NCI-H2227 treated with DMSO at 0.1 percent for 48 hours (cell line): ENCODE results near the gene CD81.
"Not testable (repeated sequence)": the region's sequence is repeated elsewhere in the genome, so short reads cannot be mapped to it uniquely, and the experiment has no call there.

Experiments used
- DNase-seq: peaks from one replicate; lab custom pipeline; 2025; lab: John Stamatoyannopoulos, UW

CD81 gene, protein sequence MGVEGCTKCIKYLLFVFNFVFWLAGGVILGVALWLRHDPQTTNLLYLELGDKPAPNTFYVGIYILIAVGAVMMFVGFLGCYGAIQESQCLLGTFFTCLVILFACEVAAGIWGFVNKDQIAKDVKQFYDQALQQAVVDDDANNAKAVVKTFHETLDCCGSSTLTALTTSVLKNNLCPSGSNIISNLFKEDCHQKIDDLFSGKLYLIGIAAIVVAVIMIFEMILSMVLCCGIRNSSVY

DNA sequence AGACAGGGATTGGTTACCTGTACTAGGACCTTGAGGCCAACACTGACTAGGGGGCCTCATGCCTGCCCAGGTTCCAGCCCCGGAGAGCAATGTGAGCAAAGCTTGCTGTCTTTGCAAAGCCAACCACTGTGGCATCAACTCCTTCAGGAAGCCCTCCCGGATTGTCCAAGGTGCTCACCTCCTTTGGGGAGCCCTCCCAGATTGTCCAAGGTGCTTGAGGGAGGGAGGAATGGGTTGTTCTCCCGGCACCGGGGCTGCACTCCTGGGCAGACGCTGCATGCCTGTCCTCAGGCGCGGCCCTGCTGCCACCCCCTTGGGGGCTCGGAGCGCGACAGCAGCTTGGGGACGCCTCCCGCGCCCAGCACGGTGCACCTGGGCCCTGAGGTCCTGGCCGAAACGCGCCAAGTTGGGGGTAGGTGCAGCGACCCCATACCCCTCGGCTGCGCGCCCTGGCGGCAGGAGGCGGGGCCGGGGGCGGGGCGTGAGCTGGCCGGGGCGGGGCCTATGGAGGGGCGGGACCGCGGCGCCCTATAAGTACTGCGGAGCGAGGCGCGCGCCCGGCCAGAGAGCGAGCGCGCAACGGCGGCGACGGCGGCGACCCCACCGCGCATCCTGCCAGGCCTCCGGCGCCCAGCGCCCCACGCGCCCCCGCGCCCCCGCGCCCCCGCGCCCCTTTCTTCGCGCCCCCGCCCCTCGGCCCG is at the start of gene CD81:
CD81 (plus strand) TSS at position 560 of the 701 bp plus-strand sequence. CDS start 240 bp downstream, outside the sequence.
- DNase-seq: peak; percentile 30

DNA sequence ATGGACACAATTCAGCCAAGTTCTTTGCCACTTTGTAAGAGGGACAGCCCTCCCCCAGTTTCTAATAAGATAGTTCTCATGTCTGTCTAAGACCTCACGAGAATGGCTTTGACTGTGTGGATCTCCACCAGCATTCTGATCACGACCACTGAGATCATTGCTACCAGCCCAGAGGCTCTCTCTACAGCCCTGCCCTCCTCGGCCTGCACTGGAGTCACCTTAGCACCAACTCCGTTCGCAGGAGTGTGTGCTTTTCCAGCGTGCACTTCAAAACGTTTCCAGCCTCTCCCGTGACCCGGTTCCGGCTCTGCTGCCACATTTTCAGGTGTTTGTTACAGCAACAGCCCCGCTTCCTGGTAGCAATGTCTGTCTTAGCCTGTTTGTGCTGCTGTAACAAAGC is 49.1 kb upstream of the CD81 start:
- no peak for DNase-seq

DNA sequence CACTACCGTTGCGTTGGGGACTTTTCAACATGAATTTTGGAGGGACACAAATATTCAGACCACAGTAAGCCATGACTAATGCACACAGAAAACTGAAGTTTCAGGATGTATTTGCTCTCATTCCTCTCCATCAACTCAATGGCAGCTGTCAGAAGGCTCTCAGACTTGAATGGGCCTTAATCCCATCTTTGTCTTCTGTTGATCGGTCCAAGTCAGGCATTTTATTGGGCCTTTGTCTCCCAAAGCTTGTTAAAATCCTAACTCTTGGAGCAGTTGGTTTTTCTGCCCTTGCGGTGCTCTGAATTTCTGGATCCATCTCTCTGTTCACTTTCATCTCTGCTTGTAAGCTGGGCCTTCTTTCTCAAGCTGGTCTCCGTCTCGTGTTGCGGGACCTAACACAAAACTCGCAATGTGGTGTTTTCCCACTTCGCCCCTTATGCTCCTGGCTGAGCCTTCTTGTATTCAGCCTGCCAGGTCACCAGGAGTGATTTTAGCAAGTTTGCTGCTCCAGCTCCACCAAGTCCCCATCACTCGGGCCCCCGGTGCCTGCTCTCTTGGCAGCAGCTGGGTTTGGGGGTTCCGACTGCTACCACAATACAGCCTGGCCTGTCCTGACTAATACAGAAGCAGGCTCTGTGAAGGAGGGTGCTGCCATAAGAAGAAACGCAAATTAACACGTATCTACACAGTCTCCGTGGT is 48.3 kb upstream of the CD81 start:
- no peak for DNase-seq

DNA sequence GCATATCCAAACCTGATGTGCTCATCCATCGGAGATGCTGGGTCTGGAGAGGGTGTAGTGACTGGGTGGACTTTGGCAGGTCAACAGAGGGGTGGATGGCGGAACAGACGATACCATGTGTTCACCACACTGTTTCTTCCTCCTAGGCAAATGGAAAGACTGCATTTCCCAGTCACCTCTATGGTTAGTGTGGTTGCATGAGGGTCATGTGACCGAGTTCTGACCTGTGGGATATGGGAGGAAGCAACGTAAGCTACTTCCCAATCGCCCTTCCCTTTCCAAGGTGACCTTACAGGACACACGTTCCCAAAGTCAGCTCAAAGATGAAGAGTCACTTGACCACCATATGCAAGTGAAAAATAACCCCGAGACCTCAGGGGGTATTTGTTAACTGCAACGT is 47.6 kb upstream of the CD81 start:
- no peak for DNase-seq

DNA sequence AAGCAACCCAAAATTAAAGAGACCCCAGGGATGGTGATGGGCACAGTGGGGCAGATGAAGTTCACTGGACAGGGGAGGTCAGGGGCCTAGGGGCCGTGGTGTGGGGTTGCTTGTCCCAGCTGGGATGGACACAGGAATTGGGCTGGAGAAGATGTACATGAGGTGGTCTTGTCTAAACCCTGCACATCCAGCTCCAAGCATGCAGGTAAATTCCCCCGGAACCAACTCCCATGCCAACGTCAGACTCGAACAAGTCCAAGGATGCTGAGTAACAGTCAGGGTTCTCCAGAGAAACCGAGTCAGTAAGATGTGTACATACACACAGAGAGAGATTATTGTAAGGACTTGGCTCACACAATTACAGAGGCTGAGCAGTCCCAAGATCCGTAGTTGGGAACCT is 46.4 kb upstream of the CD81 start:
- no peak for DNase-seq

DNA sequence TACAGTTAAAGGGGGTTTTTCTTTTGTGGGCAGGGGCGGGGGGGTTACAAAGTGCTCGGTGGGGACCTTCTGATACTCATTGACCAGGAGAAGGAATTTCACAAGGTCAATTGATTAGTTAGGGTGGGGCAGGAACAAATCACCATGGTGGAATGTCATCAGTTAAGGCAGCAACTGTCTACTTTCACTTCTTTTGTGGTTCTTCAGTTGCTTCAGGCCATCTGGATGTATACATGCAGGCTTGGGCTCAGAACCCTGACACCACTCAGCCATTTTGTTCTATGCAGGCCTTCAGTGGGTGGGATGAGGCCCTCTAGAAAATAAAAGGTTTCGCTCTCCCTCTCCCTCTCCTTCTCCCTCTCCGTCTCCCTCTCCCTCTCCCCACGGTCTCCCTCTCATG is 45.7 kb upstream of the CD81 start:
- DNase-seq: no peak

DNA sequence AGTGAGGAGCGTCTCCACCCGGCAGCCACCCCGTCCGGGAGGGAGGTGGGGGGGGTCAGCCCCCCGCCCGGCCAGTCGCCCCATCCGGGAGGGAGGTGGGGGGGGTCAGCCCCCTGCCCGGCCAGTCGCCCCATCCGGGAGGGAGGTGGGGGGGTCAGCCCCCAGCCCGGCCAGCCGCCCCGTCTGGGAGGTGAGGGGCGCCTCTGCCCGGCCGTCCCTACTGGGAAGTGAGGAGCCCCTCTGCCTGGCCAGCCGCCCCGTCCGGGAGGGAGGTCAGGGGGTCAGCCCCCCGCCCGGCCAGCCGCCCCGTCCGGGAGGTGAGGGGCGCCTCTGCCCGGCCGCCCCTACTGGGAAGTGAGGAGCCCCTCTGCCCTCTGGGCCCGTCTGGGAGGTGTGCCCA is 44.5 kb upstream of the CD81 start:
- not testable (repeated sequence) for DNase-seq

DNA sequence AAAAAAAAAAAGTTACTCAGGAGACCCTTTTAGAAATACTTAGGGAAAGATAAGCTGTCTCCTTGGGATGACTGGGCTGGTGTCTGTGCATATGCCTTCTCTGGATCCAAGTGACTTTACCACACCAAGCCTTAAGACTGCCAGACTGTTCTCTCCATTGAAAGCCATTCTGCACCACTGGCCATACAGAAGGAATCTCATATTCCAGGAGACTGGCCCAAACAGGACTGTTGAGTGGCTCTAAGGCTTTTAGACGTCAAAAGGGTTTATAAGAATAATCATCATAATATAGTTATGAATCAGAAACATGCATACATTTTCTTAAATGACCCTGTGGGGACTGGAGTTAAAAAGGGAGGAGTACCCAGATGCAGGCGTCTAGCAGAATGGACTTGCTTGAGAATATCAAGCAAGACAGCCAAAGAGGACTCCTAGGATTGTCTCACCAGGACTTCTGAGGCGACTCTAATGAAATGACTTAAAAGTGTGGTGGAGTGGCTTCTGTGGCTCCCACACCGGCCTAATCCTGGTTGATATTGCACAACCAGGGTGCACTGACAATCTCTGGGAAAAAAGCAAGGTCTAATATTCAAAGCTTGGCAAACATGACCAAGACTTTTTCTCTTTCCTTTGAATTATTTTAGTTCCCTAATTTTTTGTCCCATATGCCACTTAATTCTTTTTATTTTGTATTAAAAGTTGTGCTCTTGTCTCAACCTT is 43.5 kb upstream of the CD81 start:
- DNase-seq: not testable (repeated sequence)

DNA sequence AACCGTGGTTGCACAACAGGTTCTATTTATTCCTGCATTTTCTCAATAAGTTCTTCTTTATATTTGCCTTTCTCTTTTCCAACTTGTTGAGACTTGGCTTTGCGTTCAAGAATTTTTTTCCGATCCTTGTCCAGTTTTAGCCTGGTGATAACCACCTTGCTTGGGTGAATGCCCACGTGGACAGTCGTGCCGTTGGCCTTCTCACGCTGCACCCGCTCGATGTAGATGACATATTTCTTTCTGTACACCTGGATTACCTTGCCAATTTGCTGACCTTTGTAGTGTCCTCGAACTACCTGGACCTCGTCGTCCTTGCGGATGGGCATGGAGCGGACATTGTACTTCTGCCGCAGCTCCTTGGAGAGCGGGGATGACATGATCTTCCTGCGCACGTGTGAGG is 41.8 kb upstream of the CD81 start:
- DNase-seq: not testable (repeated sequence)

DNA sequence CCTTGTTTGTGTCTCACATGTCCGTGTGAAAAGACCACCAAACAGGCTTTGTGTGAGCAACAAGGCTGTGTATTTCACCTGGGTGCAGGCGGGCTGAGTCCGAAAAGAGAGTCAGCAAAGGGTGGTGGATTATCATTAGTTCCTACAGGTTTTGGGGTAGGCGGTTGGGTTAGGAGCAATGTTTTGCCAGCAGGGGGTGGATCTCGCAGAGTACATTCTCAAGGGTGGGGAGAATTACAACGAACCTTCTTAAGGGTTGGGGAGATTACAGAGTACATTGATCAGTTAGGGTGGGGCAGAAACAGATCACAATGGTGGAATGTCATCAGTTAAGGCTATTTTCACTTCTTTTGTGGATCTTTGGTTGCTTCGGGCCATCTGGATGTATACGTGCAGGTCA is 38.4 kb upstream of the CD81 start:
- not testable (repeated sequence) for DNase-seq

DNA sequence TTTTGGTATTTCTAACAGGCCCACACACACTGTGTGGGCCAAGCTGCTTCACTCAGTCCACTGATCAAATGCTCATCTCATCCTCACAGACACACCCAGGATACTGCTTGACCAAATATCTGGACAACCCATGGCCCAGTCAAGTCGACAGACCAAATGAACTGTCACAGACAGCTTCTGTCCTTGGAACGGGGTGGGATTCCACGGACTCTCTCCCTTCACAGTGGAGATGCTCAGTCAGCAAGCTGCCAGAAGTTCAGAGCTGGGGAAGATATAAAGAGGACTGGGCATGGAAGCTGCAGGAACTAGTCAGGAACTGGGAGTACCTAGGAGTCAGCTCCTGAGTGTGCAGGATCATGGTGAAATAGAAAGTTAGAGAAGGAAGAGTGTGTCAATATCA is 34.6 kb upstream of the CD81 start:
- DNase-seq: no peak

DNA sequence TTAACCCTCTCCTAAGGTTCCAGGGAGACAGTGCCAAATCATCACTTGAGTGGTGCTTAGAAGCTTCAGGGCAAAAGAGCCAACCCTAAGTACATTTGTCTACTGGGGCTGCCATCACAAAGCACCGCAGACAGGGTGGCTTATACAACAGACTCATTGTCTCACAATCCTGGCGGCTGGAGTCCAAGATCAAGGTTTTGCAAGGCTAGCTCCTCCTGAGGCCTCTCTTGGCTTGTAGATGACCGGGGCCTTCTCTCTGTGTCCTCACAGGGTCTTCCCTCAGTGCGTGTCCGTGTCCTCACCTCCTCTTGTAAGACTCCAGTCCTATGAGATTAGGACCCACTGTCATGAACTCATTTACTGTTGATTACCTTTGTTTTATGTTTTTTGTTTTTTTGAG is 34.1 kb upstream of the CD81 start:
- DNase-seq: no peak

DNA sequence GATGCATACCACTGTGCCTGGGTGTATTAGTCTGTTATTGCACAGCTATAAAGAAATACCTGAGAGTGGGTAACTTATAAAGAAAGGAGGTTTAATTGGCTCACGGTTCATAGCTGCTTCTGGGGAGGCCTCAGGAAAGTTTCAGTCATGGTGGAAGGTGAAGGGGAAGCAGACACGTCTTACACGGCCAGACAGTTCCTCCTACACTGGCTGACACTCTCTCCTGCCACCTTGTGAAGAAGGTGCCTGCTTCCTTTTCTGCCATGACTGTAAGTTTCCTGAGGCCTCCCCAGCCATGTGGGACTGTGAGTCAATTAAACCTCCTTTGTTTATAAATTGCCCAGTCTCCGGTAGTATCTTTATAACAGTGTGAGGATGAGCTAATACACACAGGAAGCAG is 33.6 kb upstream of the CD81 start:
- no peak for DNase-seq

DNA sequence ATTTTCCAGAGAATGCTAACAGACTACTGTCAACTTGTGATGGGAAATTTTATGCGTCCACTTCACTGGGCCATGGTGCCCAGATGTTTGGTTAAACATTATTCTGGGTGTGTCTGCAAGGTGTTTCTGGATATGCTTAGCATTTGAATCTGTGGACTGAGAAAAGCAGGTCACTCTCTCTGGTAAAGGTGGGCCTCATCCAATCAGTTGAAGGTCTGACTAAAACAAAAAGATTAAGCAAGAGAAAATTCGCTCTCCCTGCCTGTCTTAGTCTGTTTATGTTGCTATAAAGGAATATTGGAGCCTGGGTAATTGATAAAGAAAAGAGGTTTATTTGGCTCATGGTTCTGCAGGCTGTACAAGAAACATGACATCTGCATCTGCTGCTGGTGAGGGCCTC is 32.1 kb upstream of the CD81 start:
- no peak for DNase-seq

DNA sequence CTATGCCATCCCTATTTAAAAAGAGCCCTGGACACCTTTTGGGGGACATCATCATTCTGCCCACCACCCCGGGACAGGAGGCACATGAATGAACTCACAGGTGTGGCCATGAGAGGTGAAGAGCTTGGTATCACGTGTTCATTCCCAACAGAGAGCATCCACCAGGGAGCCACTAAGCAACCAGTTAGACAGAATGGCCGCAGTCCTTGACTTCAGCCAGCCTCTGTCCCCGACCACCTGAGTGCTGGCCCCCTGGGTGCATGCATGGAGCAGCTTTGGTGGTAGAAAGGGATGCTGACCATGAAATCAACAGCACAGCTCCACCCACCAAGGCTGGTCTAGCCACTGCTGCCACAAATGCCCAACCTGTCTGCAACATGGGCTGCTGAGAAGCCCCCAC is 31.1 kb upstream of the CD81 start:
- no peak for DNase-seq

DNA sequence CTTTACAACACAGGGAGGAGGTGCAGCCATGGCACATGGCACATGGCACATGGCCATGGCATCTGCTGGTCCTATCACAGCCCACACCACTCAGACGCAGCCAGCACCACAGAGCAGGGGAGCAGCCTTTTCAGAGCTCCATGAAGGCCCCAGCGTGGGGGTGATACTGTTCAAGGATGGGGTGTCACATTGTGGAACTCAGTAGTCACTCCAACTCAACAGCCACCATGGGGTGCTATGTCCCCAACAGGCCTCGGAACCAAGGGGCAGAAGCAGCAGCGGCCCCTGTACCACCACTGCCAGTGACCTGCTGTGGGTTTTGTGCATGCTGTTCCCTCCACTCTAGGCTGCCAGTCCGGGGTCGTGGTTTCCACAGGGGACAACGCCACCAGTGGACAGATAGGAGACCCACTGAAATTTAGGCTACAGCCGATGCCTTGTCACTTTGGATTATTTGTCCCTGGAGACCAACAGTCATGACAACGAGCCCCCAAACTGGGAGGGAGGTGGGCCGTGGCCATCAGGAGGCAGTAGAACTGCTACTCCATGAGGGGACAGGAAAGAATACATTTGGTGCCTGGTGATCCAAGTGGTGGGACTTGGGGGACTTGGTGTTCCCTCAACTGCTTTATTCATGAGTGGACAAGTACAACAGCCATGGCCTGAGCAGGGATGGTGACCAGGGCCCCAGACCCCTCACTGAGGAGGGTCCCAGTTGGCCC is 30.4 kb upstream of the CD81 start:
- no peak for DNase-seq

DNA sequence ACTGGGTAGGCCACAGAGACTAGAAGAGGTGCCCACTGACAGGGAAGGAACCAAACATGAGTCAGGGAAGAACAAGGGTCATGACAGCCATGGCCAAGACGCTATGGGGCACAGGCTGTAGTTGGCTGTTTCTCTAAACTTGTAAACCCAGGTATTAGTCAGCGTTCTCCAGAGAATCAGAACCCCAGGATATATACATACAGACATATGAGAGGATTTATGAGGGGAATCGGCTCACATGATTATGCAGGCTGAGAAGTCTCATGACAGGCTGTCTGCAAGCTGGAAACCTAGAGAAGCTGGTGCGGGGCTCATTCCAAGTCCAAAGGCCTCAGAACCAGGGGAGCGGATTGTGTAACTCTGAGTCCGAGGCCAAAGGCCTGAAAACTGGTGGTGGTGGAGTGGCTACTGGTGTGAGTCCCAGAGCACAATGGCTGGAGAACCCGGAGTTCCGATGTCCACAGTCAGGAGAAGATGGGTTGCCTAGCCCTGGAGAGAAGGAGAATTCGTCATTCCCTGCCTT is 29.7 kb upstream of the CD81 start:
- DNase-seq: no peak

DNA sequence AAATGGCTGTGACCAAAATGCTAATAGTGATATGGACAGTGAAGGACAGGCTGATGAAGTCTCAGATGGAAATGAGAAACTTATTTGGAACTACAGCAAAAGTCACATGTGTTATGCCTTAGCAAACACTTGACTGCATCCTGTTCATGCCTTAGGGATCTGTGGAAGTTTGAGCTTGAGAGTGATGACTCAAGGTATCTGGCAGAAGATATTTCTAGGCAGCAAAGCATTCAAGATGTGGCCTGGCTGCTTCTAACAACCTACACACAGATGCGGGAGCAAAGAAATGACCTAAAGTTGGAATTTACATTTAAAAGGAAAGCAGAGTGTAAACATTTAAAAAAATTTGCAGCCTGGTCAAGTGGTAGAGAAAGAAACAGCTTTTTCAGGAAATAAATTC is 28.1 kb upstream of the CD81 start:
- no peak for DNase-seq

DNA sequence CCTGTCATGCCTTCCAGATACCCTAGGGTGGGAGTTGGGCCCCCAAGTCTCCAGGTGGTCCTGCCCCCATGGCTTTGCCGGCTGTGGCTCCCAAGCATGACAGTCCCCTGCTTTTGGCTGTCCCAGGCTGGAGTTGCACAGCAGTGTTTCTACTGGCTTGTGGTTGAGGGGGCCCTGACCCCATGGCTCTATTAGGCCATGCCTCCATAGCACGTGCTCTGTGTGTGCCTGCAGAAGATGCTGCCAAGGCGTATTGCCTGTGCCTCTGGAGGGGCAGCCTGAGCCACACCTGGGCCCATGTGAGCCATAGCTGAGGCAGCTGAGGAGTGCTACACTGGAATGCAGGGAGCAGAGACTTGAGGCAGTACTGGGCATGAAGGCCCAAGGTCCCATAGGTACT is 25.4 kb upstream of the CD81 start:
- no peak for DNase-seq

DNA sequence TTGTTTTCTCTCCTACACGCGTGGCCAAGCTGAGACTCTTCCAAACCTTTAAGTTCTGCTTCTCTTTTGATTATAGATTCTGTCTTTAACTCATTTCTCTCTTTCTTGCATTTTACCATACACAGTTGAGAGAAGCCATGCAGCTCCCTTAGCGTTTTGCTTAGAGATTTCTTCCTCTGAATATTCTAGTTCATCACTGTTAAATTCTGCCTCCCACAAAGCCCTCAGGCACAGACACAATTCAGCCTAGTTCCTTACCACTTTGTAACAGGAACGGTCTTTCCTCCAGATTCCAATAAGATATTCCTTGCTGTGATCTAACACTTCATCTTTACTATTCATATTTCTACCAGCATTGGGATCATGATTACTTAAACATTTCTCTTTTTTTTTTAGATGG is 24.7 kb upstream of the CD81 start:
- no peak for DNase-seq

DNA sequence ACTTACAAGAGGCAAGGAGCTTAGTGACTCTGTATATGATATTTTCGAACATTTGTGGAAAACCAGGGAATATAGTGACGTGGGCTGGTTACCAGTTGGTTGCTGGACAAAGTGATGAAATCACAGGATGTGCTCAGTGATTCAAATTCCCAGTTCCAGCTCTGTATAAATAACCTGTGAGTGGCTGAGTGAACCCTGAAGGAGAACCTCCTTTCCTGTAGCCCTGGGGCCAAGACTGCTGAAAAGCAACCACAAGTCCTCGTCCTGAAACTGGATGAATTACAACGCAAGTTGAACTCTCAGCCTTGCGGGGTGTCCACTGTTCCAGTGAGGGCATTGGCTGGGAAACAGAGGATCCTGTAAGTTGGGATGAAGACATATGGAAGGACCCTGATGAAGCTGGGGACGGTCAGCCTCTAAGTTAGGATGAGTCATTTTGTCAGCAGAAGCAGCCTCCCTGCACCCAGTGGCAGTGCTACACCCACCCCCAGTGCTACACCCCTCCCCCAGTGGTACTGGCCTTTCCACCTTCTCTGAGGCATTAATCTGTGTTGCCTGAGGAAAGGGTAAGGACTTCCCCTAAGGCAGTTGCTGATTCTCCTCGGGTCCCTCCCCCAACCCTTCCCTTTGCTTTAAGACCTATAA is 22.0 kb upstream of the CD81 start:
- no peak for DNase-seq
